Peyer's patch (tissue), 4 donors: ENCODE results near the gene TP73. TPM values are rescaled to one million over a fixed set of nuclear protein-coding genes. Genes with fewer than 3 reads are reported as not detected.

Experiments used
- DNase-seq, 3 donors: peaks; one replicate each; pipeline ENCODE4 v3.0.0-alpha.2; 2017 to 2019
- H3K27ac ChIP-seq, 4 donors: fragments of 200-600 bp; sonication (generic); one replicate each; pipeline ENCODE4 v1.5.1; 2016 to 2019
- H3K27me3 ChIP-seq, 2 donors: fragments of 200-600 bp; sonication (generic); one replicate each; pipeline ENCODE4 v1.5.1; 2019
- H3K36me3 ChIP-seq, 3 donors: fragments of 200-600 bp; sonication (generic); one replicate each; pipeline ENCODE4 v1.5.1; 2016 to 2019
- H3K4me1 ChIP-seq, 4 donors: fragments of 200-600 bp; sonication (generic); one replicate each; pipeline ENCODE4 v1.5.1; 2016 to 2019
- H3K4me3 ChIP-seq, 4 donors: fragments of 200-600 bp; sonication (generic); 1 replicate in 3 of 4; 2 replicates in 1 of 4; pipeline ENCODE4 v1.5.1; 2016 to 2019; ENCODE audit warnings: mild to moderate bottlenecking in 1 of 4
- H3K9me3 ChIP-seq, 4 donors: fragments of 200-600 bp; sonication (generic); one replicate each; pipeline ENCODE4 v1.5.1; 2016 to 2019; ENCODE audit warnings: mild to moderate bottlenecking in 1 of 4
- CTCF ChIP-seq, 6 experiments: fragments of 450-650 bp in 4 of 6; fragments of 200-600 bp in 2 of 6; sonication (generic) in 1 of 6; IDR thresholded peaks; one replicate each; pipeline ENCODE4 v1.5.1; 2017 to 2019; ENCODE audit warnings: antibody characterized with exemption in 6 of 6, mild to moderate bottlenecking in 3 of 6, moderate library complexity in 1 of 6
- POLR2A ChIP-seq, 2 donors: fragments of 450-650 bp; IDR thresholded peaks; one replicate each; pipeline ENCODE4 v1.5.1; 2017; ENCODE audit warnings: antibody characterized with exemption in 2 of 2, mild to moderate bottlenecking in 2 of 2, moderate library complexity in 2 of 2
- total RNA-seq, 4 donors: library from RNA; depleted of rRNA; stranded (reverse); fragments of >200 nt; gene quantifications; one replicate each; pipeline ENCODE4 v1.1.0, GENCODE V29; 2016

Gene TP73
- total RNA-seq, 4 donors from 2014 or later, result 0.38 TPM; not detected in 3

GRCh38 chr1:3658231-3658615 lies 5.9 kb downstream of the TP73 start:
- no peak for TF ChIP-seq POLR2A (IDR thresholded peaks at IDR 0.05)
- TF ChIP-seq CTCF (IDR thresholded peaks at IDR 0.05), result no peak

GRCh38 chr1:3659093-3659492 lies 6.8 kb downstream of the TP73 start:
- Histone ChIP-seq H3K36me3 (no peaks in the 10 kb centered on the region), H3K4me3 (no peak overlapping the region), H3K27ac (no peak overlapping the region), H3K27me3 (peaks cover 0 to 1% of the 10 kb centered on the region in 2 donors), H3K9me3 (no peaks in the 10 kb centered on the region), H3K4me1 (peaks cover 0 to 1% (median 0%) of the 10 kb centered on the region in 4 donors)
- peak in 1 of 3 donors; percentile 23 for DNase-seq
- TF ChIP-seq CTCF (IDR thresholded peaks at IDR 0.05) (no peak), POLR2A (IDR thresholded peaks at IDR 0.05) (no peak)

More at GRCh38 chr1:3658231-3658615, 5.9 kb downstream of the TP73 start:
- Histone ChIP-seq H3K27me3 (peaks cover 0 to 6% of the 10 kb centered on the region in 2 donors), H3K36me3 (no peaks in the 10 kb centered on the region), H3K9me3 (no peaks in the 10 kb centered on the region), H3K27ac (no peak overlapping the region), H3K4me3 (no peak overlapping the region), H3K4me1 (no peaks in the 10 kb centered on the region)
- DNase-seq, result peak in 1 of 3 donors; percentile 9

GRCh38 chr1:3660704-3661103 lies 8.4 kb downstream of the TP73 start:
- peaks cover 0 to 7% (median 0%) of the 10 kb centered on the region in 4 donors for H3K4me1 ChIP-seq
- H3K36me3 ChIP-seq, result no peaks in the 10 kb centered on the region
- no peak overlapping the region for H3K4me3 ChIP-seq
- TF ChIP-seq CTCF (IDR thresholded peaks at IDR 0.05), result no peak
- TF ChIP-seq POLR2A (IDR thresholded peaks at IDR 0.05), result no peak
- no peaks in the 10 kb centered on the region for H3K27me3 ChIP-seq
- H3K27ac ChIP-seq, result no peak overlapping the region
- no peaks in the 10 kb centered on the region for H3K9me3 ChIP-seq
- no peak for DNase-seq

GRCh38 chr1:3661631-3662030 lies 9.3 kb downstream of the TP73 start:
- Histone ChIP-seq H3K27ac (no peak overlapping the region), H3K27me3 (no peaks in the 10 kb centered on the region), H3K4me1 (peaks cover 0 to 11% (median 1%) of the 10 kb centered on the region in 4 donors), H3K9me3 (no peaks in the 10 kb centered on the region), H3K4me3 (no peak overlapping the region), H3K36me3 (no peaks in the 10 kb centered on the region)
- TF ChIP-seq POLR2A (IDR thresholded peaks at IDR 0.05), result no peak
- no peak for TF ChIP-seq CTCF (IDR thresholded peaks at IDR 0.05)
- DNase-seq, result no peak

- Histone ChIP-seq H3K27ac (no peak overlapping the region), H3K4me1 (peaks cover 0 to 16% (median 4%) of the 10 kb centered on the region in 4 donors), H3K36me3 (no peaks in the 10 kb centered on the region), H3K4me3 (no peak overlapping the region), H3K27me3 (no peaks in the 10 kb centered on the region), H3K9me3 (no peaks in the 10 kb centered on the region)
- no peak for TF ChIP-seq POLR2A (IDR thresholded peaks at IDR 0.05)
- TF ChIP-seq CTCF (IDR thresholded peaks at IDR 0.05), result no peak
- DNase-seq, result peak in 1 of 3 donors; percentile 14
These were observed 9.9 kb downstream of the TP73 start for GRCh38 chr1:3662080-3662671.
